Measurements from ENCODE around the gene ZBTB25.

Gene ZBTB25

DNA sequence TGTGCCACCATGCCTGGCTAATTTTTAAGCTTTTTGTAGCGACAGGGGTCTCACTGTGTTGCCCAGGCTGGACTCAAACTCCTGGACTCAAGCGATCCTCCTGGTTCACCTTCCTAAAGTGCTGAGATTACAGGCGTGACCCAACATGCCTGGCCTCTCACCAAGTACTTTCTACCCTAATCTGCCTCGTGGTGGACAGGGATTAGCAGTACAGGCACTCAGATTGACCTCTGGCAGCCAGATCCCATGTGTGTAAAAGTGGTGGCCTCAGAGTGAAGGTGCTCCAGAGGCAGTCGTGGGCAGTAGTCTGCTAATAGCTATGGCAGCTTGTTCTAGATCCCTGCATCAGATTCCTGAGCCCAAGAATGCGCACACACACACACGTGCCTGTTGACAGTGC is 84.6 kb downstream of the ZBTB25 start:
- peaks cover 76% of the 10 kb centered on the region for H3K36me3 ChIP-seq (ENCODE audit: control insufficient read depth, low read depth, low read length)
- no peaks in the 10 kb centered on the region for H3K4me1 ChIP-seq (ENCODE audit: control insufficient read depth, low read depth, low read length)
- H3K9me3 ChIP-seq (ENCODE audit: control insufficient read depth, low read depth, low read length) = no peaks in the 10 kb centered on the region
- H3K4me3 ChIP-seq (ENCODE audit: low read length) = no peak overlapping the region
- H3K9ac ChIP-seq (ENCODE audit: low read length) = no peak overlapping the region
- H3K27me3 ChIP-seq (ENCODE audit: control insufficient read depth, insufficient read depth, low read length) = no peaks in the 10 kb centered on the region
- no peak overlapping the region for H3K27ac ChIP-seq (ENCODE audit: low read length)

DNA sequence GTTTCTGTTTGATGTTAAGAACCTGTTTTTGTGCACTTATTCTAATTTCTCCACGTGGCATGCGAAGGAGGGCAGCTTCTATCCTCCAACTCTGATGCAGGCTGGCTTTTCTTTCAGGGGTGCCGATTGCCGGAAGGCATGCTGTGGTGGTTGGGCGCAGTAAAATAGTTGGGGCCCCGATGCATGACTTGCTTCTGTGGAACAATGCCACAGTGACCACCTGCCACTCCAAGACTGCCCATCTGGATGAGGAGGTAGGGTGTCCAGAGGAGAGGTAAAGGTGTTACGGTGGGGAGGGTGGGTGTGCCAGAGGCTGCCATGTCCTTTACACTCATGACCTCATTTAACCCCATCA is 85.9 kb downstream of the ZBTB25 start:
- H3K4me3 ChIP-seq (ENCODE audit: low read length) = no peak overlapping the region
- no peaks in the 10 kb centered on the region for H3K9me3 ChIP-seq (ENCODE audit: control insufficient read depth, low read depth, low read length)
- no peaks in the 10 kb centered on the region for H3K27me3 ChIP-seq (ENCODE audit: control insufficient read depth, insufficient read depth, low read length)
- H3K36me3 ChIP-seq (ENCODE audit: control insufficient read depth, low read depth, low read length) = peaks cover 82% of the 10 kb centered on the region
- no peak overlapping the region for H3K27ac ChIP-seq (ENCODE audit: low read length)
- no peak overlapping the region for H3K9ac ChIP-seq (ENCODE audit: low read length)
- no peaks in the 10 kb centered on the region for H3K4me1 ChIP-seq (ENCODE audit: control insufficient read depth, low read depth, low read length)

- Histone ChIP-seq H3K27me3 (ENCODE audit: control insufficient read depth, insufficient read depth, low read length) (no peaks in the 10 kb centered on the region), H3K4me1 (ENCODE audit: control insufficient read depth, low read depth, low read length) (no peaks in the 10 kb centered on the region), H3K9ac (ENCODE audit: low read length) (no peak overlapping the region), H3K9me3 (ENCODE audit: control insufficient read depth, low read depth, low read length) (no peaks in the 10 kb centered on the region), H3K4me3 (ENCODE audit: low read length) (no peak overlapping the region), H3K27ac (ENCODE audit: low read length) (no peak overlapping the region), H3K36me3 (ENCODE audit: control insufficient read depth, low read depth, low read length) (peaks cover 79% of the 10 kb centered on the region)
These were observed 86.4 kb downstream of the ZBTB25 start for GRCh38 chr14:64417055-64417770.

DNA sequence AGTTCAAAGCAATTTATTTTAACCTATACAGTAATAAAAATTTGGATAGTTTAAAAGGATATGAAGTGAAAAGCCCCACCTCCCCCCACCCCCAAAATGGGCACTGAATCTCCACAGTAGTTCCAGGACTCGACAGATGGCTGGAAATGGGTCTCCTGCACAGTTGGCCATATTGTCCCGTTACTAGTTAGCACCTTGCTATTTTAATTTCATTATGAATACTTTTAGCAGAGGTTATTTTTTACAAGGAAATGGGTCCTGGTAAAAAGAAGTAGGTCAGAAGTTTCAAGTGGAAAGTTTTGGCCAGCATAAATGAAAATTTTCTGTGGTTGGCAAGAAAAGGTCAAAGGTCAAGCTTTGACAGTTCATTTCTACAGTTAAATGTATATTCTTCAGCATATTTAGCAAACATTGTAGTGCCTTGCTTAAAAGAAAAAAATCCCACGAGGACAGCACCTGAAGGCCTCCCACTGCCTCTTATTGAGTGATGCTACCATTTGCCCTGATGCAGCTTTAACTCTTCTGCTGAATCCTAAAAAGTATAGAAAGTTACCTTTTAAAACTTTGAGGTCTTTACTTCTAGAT is 87.2 kb downstream of the ZBTB25 start:
- H3K9me3 ChIP-seq (ENCODE audit: control insufficient read depth, low read depth, low read length) = no peaks in the 10 kb centered on the region
- H3K4me3 ChIP-seq (ENCODE audit: low read length) = no peak overlapping the region
- H3K9ac ChIP-seq (ENCODE audit: low read length) = no peak overlapping the region
- no peaks in the 10 kb centered on the region for H3K4me1 ChIP-seq (ENCODE audit: control insufficient read depth, low read depth, low read length)
- no peak overlapping the region for H3K27ac ChIP-seq (ENCODE audit: low read length)
- peaks cover 81% of the 10 kb centered on the region for H3K36me3 ChIP-seq (ENCODE audit: control insufficient read depth, low read depth, low read length)
- H3K27me3 ChIP-seq (ENCODE audit: control insufficient read depth, insufficient read depth, low read length) = no peaks in the 10 kb centered on the region

GRCh38 chr14:64412237-64412636 is 91.4 kb downstream of the ZBTB25 start:
- no peaks in the 10 kb centered on the region for H3K4me1 ChIP-seq (ENCODE audit: control insufficient read depth, low read depth, low read length)
- H3K27ac ChIP-seq (ENCODE audit: low read length) = no peak overlapping the region
- no peaks in the 10 kb centered on the region for H3K27me3 ChIP-seq (ENCODE audit: control insufficient read depth, insufficient read depth, low read length)
- H3K9ac ChIP-seq (ENCODE audit: low read length) = no peak overlapping the region
- H3K9me3 ChIP-seq (ENCODE audit: control insufficient read depth, low read depth, low read length) = no peaks in the 10 kb centered on the region
- H3K36me3 ChIP-seq (ENCODE audit: control insufficient read depth, low read depth, low read length) = peaks cover 58% of the 10 kb centered on the region
- no peak overlapping the region for H3K4me3 ChIP-seq (ENCODE audit: low read length)

GRCh38 chr14:64411001-64411400 is 92.6 kb downstream of the ZBTB25 start:
- Histone ChIP-seq H3K4me1 (ENCODE audit: control insufficient read depth, low read depth, low read length) (no peaks in the 10 kb centered on the region), H3K4me3 (ENCODE audit: low read length) (no peak overlapping the region), H3K9me3 (ENCODE audit: control insufficient read depth, low read depth, low read length) (no peaks in the 10 kb centered on the region), H3K27me3 (ENCODE audit: control insufficient read depth, insufficient read depth, low read length) (no peaks in the 10 kb centered on the region), H3K36me3 (ENCODE audit: control insufficient read depth, low read depth, low read length) (peaks cover 46% of the 10 kb centered on the region), H3K27ac (ENCODE audit: low read length) (no peak overlapping the region), H3K9ac (ENCODE audit: low read length) (no peak overlapping the region)

DNA sequence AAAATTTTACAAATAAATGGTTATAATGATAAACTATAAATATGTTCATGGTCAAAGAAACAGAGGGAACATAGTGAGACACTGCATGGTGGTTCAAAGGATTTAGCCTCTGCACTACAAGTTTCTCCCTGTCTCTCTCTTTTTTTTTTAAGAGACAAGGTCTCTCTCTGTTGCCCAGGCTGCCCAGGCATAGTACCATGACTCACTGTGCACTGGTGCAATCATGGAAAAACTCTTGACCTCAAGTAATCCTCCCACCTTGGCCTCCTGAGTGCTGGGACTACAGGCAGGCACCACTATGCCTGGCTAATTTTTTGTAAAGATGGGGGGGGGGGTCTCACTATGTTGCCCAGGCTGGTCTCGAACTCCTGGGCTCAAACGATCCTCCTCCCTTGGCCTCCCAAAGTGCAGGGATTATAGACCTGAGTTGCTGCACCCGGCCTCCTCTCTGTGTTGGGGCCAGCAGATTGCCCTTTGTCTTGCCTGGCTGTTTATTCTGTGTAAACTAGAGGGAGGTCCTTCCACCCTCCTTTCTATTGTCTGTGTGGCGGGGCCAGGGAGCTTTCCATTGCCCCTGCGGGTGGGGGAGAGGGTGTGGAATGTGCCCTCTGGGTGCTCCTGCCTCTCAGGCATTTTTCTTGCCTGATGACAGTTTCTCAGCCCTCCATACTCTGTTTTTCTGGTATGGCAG is 93.4 kb downstream of the ZBTB25 start:
- Histone ChIP-seq H3K4me3 (ENCODE audit: low read length) (no peak overlapping the region), H3K27me3 (ENCODE audit: control insufficient read depth, insufficient read depth, low read length) (no peaks in the 10 kb centered on the region), H3K36me3 (ENCODE audit: control insufficient read depth, low read depth, low read length) (peaks cover 43% of the 10 kb centered on the region), H3K9ac (ENCODE audit: low read length) (no peak overlapping the region), H3K9me3 (ENCODE audit: control insufficient read depth, low read depth, low read length) (no peaks in the 10 kb centered on the region), H3K4me1 (ENCODE audit: control insufficient read depth, low read depth, low read length) (no peaks in the 10 kb centered on the region), H3K27ac (ENCODE audit: low read length) (no peak overlapping the region)

DNA sequence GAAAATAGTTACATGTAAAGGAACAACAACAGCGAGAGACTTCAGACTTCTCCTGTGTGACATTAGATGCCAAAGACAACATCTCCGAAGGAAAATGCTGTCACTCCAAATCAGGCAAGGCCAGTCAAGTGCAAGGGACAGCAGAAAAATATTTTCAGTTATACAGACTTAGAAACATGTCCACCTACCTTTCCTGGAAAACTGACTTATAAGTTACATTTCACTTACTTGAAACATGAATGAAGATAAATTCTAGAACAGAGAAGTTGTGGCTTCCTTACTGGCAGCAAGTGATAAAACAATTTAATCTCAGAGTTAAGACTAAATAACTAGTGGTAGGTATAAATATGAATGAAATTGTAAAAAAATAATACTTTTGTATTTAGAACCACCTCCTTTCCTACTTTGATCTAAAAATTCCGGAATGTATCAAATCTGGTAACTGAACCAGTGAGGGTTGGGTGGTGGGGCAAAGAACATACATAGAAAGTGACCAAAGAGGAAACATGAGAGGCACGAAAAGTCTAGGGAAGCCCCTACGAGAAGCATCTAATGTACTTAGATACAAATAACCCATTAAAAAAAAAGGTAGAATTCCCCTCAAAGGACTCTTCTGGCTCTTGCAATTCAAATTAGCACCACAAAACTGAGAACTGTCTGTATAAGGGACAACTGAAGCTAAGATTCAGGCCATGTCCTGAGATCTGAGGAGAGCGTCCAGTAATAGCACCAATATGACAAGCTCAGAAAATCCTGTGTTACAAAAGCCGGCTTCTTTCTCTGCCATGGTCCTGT is 94.3 kb downstream of the ZBTB25 start:
- no peaks in the 10 kb centered on the region for H3K27me3 ChIP-seq (ENCODE audit: control insufficient read depth, insufficient read depth, low read length)
- H3K27ac ChIP-seq (ENCODE audit: low read length) = no peak overlapping the region
- H3K36me3 ChIP-seq (ENCODE audit: control insufficient read depth, low read depth, low read length) = peaks cover 46% of the 10 kb centered on the region
- H3K4me1 ChIP-seq (ENCODE audit: control insufficient read depth, low read depth, low read length) = no peaks in the 10 kb centered on the region
- H3K4me3 ChIP-seq (ENCODE audit: low read length) = no peak overlapping the region
- no peaks in the 10 kb centered on the region for H3K9me3 ChIP-seq (ENCODE audit: control insufficient read depth, low read depth, low read length)
- H3K9ac ChIP-seq (ENCODE audit: low read length) = no peak overlapping the region

DNA sequence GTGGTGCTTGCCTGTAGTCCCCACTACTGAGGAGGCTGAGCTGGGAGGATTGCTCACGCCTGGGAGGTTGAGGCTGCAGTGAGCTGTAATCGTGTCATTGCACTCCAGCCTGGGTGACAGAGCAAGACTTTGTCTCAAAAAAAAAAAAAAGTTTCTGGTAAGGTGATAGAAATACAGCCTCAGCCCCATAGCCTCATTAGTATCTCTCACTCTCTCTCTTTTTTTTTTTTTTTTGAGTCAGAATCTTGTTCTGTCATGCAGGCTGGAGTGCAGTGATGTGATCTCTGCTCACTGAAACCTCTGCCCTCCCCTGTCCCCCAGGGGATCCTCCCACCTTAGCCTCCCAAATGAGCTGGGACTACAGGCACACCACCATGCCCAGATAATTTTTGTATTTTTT is 96.3 kb downstream of the ZBTB25 start:
- Histone ChIP-seq H3K27me3 (ENCODE audit: control insufficient read depth, insufficient read depth, low read length) (no peaks in the 10 kb centered on the region), H3K4me3 (ENCODE audit: low read length) (no peak overlapping the region), H3K27ac (ENCODE audit: low read length) (no peak overlapping the region), H3K4me1 (ENCODE audit: control insufficient read depth, low read depth, low read length) (no peaks in the 10 kb centered on the region), H3K36me3 (ENCODE audit: control insufficient read depth, low read depth, low read length) (peaks cover 45% of the 10 kb centered on the region), H3K9ac (ENCODE audit: low read length) (no peak overlapping the region), H3K9me3 (ENCODE audit: control insufficient read depth, low read depth, low read length) (no peaks in the 10 kb centered on the region)

- H3K27me3 ChIP-seq (ENCODE audit: control insufficient read depth, insufficient read depth, low read length) = no peaks in the 10 kb centered on the region
- no peak overlapping the region for H3K4me3 ChIP-seq (ENCODE audit: low read length)
- peaks cover 42% of the 10 kb centered on the region for H3K36me3 ChIP-seq (ENCODE audit: control insufficient read depth, low read depth, low read length)
- no peak overlapping the region for H3K27ac ChIP-seq (ENCODE audit: low read length)
- H3K4me1 ChIP-seq (ENCODE audit: control insufficient read depth, low read depth, low read length) = no peaks in the 10 kb centered on the region
- no peaks in the 10 kb centered on the region for H3K9me3 ChIP-seq (ENCODE audit: control insufficient read depth, low read depth, low read length)
- H3K9ac ChIP-seq (ENCODE audit: low read length) = no peak overlapping the region
These were observed 98.3 kb downstream of the ZBTB25 start for GRCh38 chr14:64405295-64405694.

DNA sequence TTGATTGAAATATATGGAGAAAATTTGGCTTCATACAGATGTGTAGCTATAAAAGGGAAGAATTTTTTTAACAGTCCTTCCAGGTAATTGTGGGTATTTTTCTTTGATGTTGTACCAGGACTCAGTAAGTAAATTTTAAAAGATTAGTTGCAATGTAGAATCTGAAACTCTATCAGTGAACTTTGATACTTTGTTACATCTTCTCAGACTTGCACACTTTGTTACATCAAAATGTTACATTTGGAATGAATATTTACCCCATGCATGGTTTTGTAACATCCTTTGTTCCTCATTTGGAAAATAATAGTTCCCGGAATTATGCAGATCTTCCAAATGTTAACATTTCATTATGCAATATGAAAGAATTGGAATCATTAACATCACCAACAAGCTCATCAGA is 101.7 kb downstream of the ZBTB25 start:
- no peaks in the 10 kb centered on the region for H3K27me3 ChIP-seq (ENCODE audit: control insufficient read depth, insufficient read depth, low read length)
- no peak overlapping the region for H3K4me3 ChIP-seq (ENCODE audit: low read length)
- H3K27ac ChIP-seq (ENCODE audit: low read length) = no peak overlapping the region
- H3K9me3 ChIP-seq (ENCODE audit: control insufficient read depth, low read depth, low read length) = no peaks in the 10 kb centered on the region
- H3K9ac ChIP-seq (ENCODE audit: low read length) = no peak overlapping the region
- H3K4me1 ChIP-seq (ENCODE audit: control insufficient read depth, low read depth, low read length) = no peaks in the 10 kb centered on the region
- peaks cover 37% of the 10 kb centered on the region for H3K36me3 ChIP-seq (ENCODE audit: control insufficient read depth, low read depth, low read length)

All from iPS-18a (cell line).